DMS114 treated with DMSO at 0.1 percent for 48 hours (cell line): ENCODE data around the gene MYOD1.

Experiments
- DNase-seq: peaks from one replicate; lab custom pipeline; 2025; ENCODE audit not compliant: unreplicated experiment; lab: John Stamatoyannopoulos, UW

Gene MYOD1

GRCh38 chr11:17719028-17719937, at the start of gene MYOD1:
MYOD1 (plus strand) TSS chr11:17719571; CDS start chr11:17719783, 212 bp downstream.
- no peak for DNase-seq

GRCh38 chr11:17672469-17672868, 46.9 kb upstream of the MYOD1 start:
- no peak for DNase-seq

DNA sequence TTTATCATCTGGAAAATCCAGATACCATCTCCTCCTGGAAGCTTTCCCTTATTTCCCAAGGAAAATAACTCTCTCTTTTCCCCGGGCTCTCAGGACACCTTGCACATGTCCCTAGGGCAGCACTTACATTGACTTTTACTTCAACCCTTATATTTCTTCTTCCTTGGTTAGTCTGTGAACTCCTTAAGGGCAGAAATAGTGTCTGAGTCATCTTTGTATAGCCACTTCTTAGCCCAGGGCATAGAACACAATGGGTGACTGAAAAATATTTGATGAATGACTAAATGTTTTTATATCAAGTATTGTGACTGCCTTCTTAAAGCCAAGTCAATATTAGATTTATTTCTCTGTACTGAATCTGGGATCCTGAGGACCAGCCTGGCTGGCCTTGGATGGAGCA, 45.4 kb upstream of the MYOD1 start:
- DNase-seq: no peak

GRCh38 chr11:17682848-17683247, 36.5 kb upstream of the MYOD1 start:
- no peak for DNase-seq

DNA sequence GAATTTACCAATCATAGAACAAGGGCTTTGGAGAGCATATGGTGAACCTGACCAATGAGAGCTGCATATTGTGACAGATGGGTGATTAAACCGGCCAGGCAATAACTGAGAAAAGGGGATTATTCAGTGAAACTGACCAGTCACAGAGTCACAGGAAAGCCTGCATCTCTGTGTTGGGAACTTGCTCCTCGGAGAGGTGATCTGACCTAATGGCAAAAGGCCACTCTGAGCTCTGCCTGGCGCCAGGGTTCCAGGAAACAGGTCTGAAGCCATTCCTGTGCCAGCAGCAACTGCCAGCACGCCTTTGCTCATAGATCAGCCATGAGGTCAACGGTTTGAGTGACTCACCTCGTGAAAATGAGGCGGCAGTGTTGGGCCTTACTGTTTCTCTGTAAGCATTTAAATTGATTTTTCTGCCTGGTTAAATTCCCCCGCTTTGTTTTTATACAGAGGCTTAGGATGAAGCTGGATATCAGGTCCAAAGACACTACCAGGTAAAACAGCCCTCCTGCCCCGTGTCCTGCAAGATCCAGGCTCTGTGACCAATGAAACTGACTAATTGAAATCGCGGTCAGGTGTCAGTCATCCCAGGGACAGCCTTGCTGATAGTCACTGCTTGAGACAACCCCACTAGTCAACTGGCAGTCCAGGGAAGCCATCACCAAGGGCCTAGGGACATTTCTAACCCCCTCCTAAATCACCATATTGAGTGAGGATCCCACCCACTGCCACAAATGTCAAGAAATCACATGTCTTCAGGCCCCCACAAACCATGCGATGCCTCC, 35.8 kb upstream of the MYOD1 start:
- DNase-seq: no peak

GRCh38 chr11:17684550-17684949, 34.8 kb upstream of the MYOD1 start:
- no peak for DNase-seq

- DNase-seq: no peak
Measured at GRCh38 chr11:17686231-17686980, 33.0 kb upstream of the MYOD1 start.

GRCh38 chr11:17687946-17688670, 31.3 kb upstream of the MYOD1 start:
- no peak for DNase-seq

DNA sequence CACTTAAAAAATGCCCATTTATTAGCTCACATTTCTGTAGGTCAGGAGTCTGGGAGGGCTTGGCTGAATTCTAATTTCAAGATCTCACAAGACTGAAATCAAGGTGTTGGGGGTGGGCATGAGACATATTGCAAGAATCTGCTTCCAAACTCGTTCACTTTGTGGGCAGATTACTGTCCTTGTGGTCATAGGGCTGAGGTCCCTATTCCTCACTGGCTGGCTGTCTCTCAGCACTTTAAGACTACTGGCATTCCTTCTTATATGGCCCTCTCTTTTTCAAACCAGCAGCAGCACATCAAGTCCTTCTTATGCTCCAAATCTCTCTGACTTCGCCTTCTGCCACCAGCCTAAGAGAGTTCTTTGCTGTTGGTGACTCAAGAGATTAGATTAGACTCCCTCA, 27.8 kb upstream of the MYOD1 start:
- DNase-seq: no peak

DNA sequence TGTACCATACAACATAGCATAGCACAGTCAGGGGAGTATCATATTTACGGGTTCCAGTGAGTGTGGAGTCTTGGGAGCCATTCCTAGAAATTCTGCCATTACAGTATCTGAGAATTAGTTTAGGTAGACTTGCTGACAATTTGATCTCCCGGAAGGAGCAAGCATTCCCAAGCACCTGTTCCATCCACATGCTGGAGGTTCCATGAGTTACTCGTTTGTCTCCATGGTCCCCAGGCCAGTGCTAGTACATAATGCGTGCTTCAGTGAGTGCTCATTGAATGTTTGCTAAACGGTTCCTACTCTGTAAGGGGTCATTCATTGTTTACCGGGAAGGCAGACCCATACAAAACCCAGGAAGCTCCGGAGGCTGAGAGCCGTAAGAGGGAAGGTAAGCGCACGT, 27.4 kb upstream of the MYOD1 start:
- no peak for DNase-seq

DNA sequence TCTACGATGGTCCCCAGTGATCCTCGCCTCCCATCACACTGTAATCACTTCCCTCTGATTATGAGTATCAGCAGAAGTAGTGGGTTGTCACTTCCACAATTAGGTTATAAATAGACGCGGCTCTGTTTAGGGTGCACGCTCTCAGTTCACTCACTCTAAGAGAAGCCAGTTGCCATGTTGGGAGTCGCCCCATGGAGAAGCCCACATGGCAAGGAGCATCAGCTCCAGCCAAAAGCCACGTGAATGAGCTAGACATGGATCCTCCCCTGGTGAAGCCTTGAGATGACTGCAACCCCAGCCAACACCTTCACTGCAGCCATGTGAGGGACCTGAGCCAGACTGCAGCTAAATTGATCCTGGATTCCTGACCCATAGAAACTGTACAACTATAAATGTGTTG, 26.4 kb upstream of the MYOD1 start:
- DNase-seq: no peak

GRCh38 chr11:17693531-17693930, 25.8 kb upstream of the MYOD1 start:
- no peak for DNase-seq

DNA sequence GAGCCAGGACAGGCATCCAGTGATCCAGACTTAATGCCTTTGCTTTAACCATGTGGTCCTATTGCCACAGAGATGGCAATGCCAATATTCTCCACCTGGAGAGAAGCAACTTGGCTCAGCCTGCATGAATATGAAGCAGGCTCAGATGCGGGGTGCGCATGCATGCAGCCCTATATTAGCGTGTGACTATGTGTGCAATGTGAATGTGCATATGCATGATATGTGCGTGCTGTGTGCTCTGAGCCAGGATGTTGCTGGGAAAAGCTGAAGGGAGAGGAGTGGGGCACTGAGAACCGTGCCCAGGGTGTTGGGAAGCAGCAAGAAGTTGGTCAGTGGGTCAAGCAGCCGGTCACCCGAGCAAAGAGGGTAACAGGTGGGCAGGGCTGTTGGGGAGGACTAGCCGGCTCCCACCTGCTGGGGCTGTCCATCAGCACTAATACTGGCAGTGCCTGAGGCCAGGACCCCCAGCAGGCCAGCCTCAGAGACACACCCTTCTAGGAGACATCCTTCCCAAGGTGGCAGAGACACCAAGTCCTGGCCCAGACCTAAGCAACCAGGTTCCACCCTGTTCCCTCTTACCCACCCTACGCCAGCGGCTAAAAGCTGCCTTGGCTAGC, 24.8 kb upstream of the MYOD1 start:
- DNase-seq: no peak

DNA sequence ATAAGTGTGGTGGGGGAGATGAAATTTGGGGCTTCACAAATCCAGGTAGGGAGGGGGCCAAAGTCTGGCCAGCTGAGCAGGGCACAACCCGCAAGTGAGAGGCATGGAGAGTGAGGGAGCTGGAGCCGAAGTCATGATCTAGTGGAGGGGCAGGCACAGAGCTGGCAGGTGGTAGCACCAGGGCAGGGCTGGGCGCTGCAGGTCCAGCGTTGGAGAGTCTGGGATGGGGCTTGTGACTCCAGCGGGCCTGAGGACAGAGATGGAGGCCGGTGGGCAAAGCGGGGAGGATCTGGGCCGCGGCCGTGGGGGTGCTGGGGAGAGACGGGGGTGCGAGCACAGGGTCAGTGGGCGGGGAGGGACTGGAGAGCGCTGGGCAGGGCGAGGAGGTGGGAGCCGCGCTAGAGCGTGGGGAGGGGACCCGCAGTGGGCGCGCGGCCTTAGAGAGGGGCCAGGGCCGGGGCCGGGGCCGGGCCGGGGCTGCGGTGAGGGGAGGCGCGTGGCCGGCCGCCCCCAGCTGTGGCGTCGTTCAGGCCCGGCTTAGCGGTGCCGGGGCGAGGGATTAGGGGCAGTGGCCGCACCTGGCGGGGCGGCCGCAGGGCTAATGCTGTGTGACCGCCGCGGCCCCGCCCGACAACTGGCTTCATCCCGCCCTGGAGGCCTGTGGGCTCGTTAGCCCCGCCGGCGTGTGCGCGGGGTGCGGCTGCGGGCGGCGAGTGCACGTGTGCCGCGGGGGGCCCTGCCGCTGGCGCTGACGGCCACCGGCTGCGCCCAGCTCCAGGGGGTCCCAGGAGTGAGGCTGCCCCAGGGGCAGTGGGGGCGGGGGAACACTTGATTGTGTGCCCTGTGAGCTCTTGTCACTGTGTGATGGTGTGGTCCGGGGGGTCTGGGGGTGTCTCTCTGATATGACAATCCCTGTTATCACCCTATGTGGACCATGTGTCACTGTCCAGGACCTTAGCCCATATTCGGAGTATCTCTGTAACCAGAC, 23.6 kb upstream of the MYOD1 start:
- DNase-seq: no peak

GRCh38 chr11:17696741-17697140, 22.6 kb upstream of the MYOD1 start:
- no peak for DNase-seq

GRCh38 chr11:17697175-17697949, 22.0 kb upstream of the MYOD1 start:
- no peak for DNase-seq

GRCh38 chr11:17699147-17700114, 19.9 kb upstream of the MYOD1 start:
- DNase-seq: no peak
